Stimulated activated CD8-positive, alpha-beta memory T cell treated with anti-CD3 and anti-CD28 coated beads, Interleukin-4, amount 100 ng/mL, for 1 hour (primary cell): ENCODE measurements around the gene ZNF853.
A peak's percentile ranks its signal among the peaks of the same experiment; 100 is the strongest.

Experiments
- DNase-seq, 2 donors: peaks; one replicate each; pipeline ENCODE4 v3.0.0-alpha.2; 2020; ENCODE audit warnings: low read depth in 2 of 2, low spot score in 1 of 2

ZNF853 gene

DNA sequence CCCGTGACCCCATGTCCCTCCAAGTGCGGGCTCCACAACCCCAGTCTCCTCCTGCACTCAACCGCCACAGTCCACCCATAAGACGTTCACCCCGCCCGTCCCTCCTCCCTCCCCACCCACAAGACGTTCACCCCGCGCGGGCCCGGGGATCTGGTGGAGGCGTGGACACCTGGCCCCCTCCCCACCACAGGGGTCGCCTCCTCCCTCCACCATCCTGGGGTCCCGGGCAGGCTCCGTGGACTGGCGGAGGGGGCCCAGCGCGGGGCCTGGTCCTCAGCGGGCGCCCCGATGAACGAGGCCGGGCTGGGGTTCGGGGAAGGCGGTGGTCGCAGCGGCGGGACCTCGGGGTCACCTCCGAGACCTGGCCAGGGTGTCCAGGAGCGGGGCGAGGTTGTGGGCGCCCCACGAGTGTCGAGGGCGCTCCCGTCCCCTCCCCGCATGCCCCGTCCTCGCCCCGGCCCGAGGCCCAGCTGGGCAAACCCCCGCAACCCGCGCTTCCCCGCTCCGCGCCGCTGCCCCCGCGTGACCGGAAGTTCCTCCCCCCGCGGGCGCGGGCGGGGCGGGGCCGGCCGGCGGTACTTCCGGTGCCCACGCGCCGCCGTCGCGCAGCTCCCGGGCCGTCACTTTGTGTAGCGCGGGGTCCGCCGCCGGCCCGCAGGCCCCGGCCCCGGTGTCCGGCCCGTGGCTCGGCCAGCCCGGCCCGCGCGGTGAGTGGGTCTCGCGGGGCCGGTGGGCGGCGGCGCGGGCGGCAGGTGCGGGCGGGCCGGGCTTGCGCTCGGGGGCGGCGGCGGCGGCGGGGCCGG lies 21.5 kb downstream of the ZNF853 start, which contains the start of gene ZNF316:
Gene ZNF316 (plus strand): TSS at position 578 of the 803 bp plus-strand sequence. CDS start 5,092 bp downstream, outside the sequence.
- peak; percentile 30 to 37 for DNase-seq

- peak; percentile 27 to 31 for DNase-seq
These were observed 22.3 kb downstream of the ZNF853 start for GRCh38 chr7:6637544-6638229.

GRCh38 chr7:6639032-6639431 lies 23.6 kb downstream of the ZNF853 start:
- DNase-seq: no peak

DNA sequence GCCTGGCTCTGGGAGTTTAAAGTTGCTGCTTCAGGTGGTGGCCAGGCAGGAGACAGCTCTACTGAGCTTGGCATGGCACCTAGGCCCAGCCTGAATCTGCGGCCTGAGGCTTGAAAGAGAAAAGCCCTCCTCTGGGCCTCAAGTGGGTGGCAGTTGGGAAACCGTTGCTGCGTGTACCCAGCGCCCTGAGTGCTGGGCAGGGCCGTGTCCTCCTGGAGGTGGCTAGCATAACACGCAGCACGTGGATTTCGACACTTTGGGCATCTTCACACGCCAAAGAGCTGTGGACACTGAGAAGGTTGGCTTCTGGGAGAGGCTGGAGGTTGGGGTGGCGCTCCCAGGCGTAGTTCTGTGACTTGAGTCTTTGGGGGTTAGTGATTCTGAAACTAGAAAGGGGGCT lies 24.2 kb downstream of the ZNF853 start:
- DNase-seq: no peak

DNA sequence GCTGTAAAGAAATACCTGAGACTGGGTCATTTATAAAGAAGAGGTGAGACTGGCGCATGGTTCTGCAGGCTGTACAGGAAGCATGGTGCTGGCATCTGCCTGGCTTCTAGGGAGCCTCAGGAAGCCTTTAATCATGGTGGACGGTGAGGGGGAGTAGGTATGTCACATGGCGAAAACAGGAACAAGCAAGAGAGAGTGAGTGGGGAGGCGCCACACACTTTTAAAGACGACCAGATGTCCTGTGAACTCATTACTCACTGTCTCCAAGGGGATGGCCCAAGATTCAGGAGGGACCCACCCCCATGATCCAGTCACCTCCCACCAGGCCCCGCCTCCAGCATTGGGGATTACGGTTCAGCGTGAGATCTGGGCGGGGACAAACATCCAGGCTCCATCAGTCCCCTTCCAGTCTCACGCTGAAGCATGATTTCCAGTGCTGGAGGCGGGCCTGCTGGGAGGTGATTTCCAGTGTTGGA lies 24.9 kb downstream of the ZNF853 start:
- no peak for DNase-seq

DNA sequence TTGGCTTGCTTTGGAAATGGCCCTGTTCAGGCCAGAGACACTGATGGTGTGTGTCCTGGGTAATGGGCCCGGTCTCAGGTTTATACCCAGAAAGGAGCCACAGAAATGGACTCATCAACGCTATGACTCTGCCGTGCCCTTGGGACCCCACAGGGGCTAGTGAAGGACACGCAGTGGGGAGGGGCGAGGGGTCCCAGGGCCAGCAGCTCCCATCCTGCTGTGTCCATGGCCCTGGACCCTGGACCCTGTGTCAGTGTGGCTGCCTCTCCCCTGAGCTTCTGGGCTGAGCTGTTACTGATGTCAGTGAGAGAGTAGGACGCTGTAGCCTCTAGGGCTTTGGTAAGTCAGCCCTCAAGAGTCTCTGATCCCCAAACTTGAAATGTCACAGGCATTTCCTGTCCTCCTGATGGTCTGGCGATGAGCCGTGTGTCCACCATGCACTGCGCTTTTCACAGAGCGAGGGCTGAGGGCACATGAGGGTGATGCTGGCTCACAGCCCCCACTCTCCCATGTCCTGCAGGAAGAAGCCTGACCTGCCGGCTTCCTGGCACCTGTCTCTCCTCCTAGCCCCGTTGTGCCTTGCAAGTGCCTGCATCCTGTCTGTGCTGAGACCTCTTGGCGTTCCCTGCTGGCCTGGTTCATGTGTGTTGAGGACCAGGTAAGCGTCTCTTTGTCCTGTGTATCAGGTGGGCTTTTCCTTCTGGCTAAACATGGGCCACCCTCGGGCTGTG lies 26.1 kb downstream of the ZNF853 start:
- no peak for DNase-seq

DNA sequence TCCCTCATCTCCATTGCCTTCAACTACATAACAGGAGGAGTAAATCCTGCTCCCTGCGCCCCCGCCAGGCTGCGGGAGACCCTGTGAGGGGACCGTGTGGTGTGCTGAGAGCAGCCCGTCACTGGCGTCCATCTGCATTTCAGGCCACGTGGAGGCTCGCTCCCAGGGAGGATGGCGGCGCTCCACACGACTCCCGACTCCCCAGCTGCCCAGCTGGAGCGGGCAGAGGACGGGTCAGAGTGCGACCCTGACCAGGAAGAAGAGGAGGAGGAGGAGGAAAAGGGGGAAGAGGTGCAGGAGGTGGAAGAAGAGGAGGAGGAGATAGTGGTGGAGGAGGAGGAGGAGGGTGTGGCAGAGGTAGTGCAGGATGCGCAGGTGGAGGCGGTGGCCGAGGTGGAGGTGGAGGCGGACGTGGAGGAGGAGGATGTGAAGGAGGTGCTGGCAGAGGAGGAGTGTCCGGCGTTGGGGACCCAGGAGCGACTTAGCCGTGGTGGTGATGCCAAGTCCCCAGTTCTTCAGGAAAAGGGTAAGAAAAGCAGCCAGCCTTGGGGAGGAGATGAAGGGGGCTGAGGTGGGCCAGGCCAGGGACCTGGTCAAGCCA lies 26.9 kb downstream of the ZNF853 start:
- DNase-seq: no peak

DNA sequence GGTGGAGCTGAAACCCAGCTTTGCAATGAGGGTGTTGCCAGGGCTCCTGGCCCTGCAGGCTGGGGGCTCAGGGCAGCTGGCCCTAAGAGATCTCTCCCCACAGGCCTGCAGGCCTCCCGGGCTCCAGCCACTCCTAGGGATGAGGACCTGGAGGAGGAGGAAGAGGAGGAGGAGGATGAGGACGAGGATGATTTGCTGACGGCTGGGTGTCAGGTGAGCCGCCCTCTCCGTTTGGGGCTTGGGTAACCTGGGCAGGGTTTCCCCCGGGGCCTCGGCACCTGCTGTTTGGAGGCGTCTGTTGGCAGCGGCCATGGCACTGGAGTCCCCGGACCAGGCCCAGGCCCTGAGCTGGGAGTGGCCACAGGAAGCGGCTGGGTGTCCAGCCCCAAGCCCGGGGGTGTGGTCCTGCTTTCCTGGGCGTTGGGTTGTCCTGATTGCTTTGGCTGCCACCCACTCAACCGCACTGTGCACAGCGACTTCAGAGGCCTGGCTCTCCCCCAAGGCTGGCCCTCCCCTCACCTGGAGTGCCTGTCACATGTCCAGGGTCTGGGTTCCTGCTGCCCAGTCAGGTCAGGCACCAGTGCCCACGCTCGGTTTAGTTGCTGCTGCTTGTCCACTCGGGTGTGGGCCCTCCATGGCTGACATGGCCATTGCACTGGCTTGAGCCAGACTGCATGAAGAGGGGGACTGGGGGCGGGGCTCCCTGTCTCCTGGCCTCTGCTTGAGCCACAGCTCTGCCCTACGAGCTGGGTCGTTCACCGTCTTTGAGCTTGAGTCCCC lies 27.6 kb downstream of the ZNF853 start:
- no peak for DNase-seq

DNA sequence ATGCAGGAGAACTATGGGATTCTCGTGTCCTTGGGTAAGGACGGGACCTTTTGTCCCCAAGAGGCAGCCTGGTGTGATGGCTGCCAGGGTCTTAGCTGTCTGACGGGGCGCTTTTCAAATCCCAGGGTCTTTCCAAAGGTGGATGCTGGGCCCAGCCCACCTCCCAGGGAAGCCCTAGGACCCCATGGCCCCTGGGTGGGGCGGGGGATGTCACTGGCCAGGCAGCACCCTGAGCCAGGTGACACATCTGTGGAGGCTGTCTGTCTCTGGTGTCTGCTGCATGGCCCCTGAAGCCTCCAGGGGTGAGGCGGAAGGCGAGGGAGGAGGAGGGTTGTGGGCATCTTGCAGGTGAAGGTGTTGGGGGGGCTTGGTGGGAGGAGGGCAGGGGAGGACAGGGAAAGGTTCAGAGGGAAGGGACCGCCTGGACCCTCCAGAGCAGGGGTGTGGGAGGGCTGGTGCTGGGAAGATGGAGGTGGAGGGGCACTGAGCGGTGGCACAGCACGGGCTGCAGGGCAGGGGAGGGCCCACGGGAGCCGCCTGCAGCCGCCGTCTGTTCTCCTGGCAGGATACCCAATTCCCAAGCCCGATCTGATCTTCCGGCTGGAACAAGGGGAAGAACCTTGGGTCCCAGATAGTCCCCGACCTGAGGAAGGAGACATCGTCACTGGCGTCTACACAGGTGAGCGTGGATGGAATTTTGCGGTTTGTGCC lies 28.7 kb downstream of the ZNF853 start:
- DNase-seq: no peak

GRCh38 chr7:6644728-6645127 lies 29.3 kb downstream of the ZNF853 start:
- no peak for DNase-seq

GRCh38 chr7:6646465-6646864 lies 31.1 kb downstream of the ZNF853 start:
- DNase-seq: no peak

DNA sequence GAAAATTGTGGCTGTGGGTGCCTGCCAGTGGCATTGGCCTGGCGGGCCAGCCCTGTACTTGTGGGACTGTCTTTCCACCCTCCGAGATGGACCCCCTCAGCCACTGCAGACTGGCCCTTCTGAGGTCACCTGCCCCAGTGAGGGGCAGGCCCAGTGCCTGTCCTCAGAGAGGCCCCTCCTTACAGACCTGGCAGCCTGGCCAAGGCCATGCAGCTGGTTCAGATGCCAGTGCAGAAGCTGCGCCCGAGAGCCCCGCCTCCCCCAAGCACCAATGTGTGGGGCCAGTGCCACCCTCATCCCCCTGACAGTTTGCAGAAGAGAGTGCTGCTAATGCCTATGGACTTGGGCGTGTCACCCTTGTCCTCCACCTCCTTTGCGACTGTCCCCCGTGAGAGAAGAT lies 31.7 kb downstream of the ZNF853 start:
- no peak for DNase-seq

- DNase-seq: no peak
These were observed 32.1 kb downstream of the ZNF853 start for GRCh38 chr7:6647541-6647940.

DNA sequence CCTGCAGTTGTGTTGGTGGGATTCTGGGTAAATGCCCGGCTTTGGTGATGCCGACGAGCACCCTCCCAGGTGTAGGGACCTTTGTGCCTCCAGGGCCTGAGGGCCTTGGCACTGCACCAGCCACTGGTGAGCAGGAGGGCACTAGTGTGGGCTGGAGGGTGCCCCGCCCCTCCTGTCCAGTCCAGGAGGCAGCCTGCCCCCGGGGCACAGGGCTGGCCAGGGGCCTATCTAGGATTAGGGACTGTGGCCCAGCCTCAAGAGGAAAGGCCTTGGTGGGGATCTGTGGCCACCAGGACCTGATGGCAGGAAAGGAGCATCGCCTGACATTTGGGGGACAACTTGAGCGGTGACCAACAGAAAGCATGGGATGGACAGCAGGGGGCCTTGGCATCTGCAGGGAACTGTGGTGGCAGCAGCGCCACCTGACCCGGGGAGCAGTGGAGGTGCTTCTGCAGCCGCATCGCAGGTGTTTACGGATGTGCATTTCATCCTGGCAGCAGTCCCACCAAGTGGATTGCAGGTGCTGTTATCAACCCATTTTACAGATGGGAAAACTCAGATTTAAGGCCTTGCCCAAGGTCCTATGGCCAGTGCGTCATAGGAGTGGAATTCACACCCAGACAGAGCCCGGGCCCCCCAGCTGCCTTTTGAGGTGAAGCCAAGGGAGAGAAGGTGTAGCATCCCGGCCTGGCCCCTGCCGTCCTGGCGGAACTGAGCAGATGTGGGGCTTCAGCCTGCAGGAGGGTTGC lies 32.8 kb downstream of the ZNF853 start:
- DNase-seq: no peak

- no peak for DNase-seq
These were observed 33.4 kb downstream of the ZNF853 start for GRCh38 chr7:6648815-6649104.

DNA sequence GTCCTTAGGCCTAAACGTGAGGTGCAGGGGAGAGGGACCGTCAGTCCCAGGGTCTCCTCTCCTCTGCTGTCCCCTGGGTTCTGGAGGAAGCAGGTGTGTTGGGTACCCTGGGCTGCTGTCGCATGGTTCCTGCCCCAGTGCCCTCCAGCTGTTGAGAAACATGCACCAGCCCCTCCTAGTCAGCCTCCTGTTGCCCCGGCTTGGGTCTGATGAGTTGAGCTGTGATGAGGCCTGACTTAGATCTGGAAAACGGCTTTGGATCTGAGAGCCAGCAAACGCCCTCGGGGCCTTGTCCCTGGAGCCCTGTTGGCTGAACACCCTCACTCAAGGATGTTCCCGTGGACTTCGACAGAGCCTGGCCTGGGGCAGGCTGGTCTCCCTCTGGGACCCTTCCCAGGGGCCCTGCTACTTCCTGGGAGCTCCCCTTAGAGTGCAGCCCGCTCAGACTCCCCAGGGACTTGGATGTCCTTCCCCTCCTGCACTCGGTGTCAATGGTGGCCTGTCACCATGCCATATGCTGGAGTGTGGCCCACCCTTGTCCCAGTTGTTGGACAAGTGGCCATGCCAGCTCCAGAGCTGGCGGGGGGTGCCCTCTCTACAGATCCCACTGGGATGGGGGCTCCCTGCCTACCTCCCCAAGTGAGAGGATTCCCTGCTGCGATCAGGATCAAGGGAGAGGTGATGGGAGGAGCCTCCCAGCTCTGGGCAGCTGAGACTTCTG lies 34.0 kb downstream of the ZNF853 start:
- no peak for DNase-seq

- no peak for DNase-seq
These were observed 34.7 kb downstream of the ZNF853 start for GRCh38 chr7:6650086-6650485.

GRCh38 chr7:6650521-6651011 lies 35.2 kb downstream of the ZNF853 start:
- no peak for DNase-seq
